ENCODE measurements around the gene ANKRD49.
"Not testable (repeated sequence)": the region's sequence is repeated elsewhere in the genome, so short reads cannot be mapped to it uniquely, and the experiment has no call there.

ANKRD49 gene

GRCh38 chr11:94501522-94501921, 7.7 kb downstream of the ANKRD49 start:
- no peak for DNase-seq (ENCODE audit: low read depth)
- no peak overlapping the region for H3K4me3 ChIP-seq (replicated peaks; ENCODE audit: low read depth, low read length)
- no peak for TF ChIP-seq CTCF (IDR thresholded peaks at IDR 0.05; ENCODE audit: low read length, missing control alignments)

GRCh38 chr11:94504689-94505293, 11.0 kb downstream of the ANKRD49 start:
- peak; percentile 76 for DNase-seq (ENCODE audit: low read depth)
- peak; percentile 69 for TF ChIP-seq CTCF (IDR thresholded peaks at IDR 0.05; ENCODE audit: low read length, missing control alignments)
- H3K4me3 ChIP-seq (replicated peaks; ENCODE audit: low read depth, low read length), result no peak overlapping the region

- H3K4me3 ChIP-seq (replicated peaks; ENCODE audit: low read depth, low read length); DNase-seq (ENCODE audit: low read depth): not testable (repeated sequence)
Measured at GRCh38 chr11:94506513-94506912, 12.7 kb downstream of the ANKRD49 start.

- H3K4me3 ChIP-seq (replicated peaks; ENCODE audit: low read depth, low read length), result no peak overlapping the region
- DNase-seq (ENCODE audit: low read depth), result no peak
- TF ChIP-seq CTCF (IDR thresholded peaks at IDR 0.05; ENCODE audit: low read length, missing control alignments), result no peak
Measured at GRCh38 chr11:94507485-94507884, 13.7 kb downstream of the ANKRD49 start.

- peak within 1 kb of the TSS; percentile 56 for H3K4me3 ChIP-seq (replicated peaks; ENCODE audit: low read depth, low read length)
- peak; percentile 46 for DNase-seq (ENCODE audit: low read depth)
- TF ChIP-seq CTCF (IDR thresholded peaks at IDR 0.05; ENCODE audit: low read length, missing control alignments), result no peak
Measured at GRCh38 chr11:94511932-94512781, 18.4 kb downstream of the ANKRD49 start, which contains the start of gene C11orf97. TSS of gene C11orf97 (plus strand) at chr11:94512461. CDS start at chr11:94512529, 68 bp downstream.

GRCh38 chr11:94513091-94513490, 19.3 kb downstream of the ANKRD49 start:
- H3K4me3 ChIP-seq (replicated peaks; ENCODE audit: low read depth, low read length), result no peak overlapping the region
- no peak for DNase-seq (ENCODE audit: low read depth)
- TF ChIP-seq CTCF (IDR thresholded peaks at IDR 0.05; ENCODE audit: low read length, missing control alignments), result no peak

GRCh38 chr11:94515398-94515797, 21.6 kb downstream of the ANKRD49 start:
- H3K4me3 ChIP-seq (replicated peaks; ENCODE audit: low read depth, low read length), result no peak overlapping the region
- no peak for TF ChIP-seq CTCF (IDR thresholded peaks at IDR 0.05; ENCODE audit: low read length, missing control alignments)
- DNase-seq (ENCODE audit: low read depth), result no peak
